LNCAP (cell line): ENCODE measurements around the gene FAM177A1.

Experiments used
- CTCF ChIP-seq: fragments of 450-650 bp; IDR thresholded peaks from 2 replicates; pipeline ENCODE4 v1.5.1; 2017; ENCODE audit warnings: mild to moderate bottlenecking

The FAM177A1 gene

GRCh38 chr14:35046048-35046750, at the start of gene FAM177A1:
TSS of gene FAM177A1 (plus strand) at chr14:35046272. CDS start at chr14:35046464, 192 bp downstream.
- TF ChIP-seq CTCF, result no peak

DNA sequence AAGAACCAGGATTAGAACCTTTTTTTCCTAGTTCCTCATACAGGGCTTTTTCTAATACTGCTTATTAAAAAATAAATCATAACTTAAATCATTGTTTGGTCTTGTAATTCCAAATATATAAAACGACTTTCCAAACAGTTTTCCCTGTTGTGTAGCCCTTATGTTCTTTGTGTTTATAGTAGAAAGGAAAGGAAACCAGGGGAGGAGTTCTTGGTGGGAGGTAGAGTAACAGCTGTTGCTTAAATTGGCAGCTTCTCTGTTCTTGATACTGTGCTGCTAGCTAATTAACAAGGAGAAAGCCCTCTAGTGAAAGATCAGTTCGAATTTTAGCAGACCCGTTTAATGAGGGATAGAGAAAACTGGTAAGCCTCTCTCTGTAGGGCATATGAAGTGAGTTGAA, 48.3 kb upstream of the FAM177A1 start:
- no peak for TF ChIP-seq CTCF

DNA sequence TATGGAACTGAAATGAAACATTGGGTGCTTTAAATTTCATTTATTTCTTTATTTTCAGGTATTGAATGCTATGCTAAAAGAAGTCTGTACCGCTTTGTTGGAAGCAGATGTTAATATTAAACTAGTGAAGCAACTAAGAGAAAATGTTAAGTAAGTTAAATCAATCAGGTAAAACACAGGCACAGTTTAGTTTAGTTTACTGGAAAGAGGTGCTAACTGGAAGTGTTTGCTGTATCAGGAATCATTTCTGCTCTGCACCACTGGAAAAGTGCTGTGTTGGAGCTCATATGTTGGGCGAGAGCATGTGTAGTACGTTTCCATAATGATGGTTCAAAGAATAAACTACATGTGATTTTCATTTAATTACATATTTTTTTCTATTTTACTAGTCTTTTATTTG, 46.6 kb upstream of the FAM177A1 start:
- no peak for TF ChIP-seq CTCF

GRCh38 chr14:35001621-35002020, 44.5 kb upstream of the FAM177A1 start:
- TF ChIP-seq CTCF, result no peak

DNA sequence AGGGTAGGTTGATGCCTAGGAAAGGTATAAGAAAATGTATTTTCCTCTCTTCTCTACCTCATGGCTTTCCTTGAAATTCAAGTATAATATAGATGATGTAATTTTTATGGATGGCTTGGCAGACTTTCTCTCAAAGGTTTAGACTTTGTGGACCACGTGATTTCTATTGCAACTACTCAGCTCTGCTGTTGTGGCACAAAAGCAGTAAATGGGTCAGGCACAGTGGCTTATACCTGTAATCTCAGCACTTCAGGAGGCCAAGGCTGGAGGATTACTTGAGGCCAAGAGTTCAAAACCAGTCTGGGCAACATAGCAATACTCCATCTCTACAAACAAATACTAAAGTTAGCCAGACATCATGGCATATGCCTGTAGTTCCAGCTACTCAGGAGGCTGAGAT, 41.2 kb upstream of the FAM177A1 start:
- no peak for TF ChIP-seq CTCF

DNA sequence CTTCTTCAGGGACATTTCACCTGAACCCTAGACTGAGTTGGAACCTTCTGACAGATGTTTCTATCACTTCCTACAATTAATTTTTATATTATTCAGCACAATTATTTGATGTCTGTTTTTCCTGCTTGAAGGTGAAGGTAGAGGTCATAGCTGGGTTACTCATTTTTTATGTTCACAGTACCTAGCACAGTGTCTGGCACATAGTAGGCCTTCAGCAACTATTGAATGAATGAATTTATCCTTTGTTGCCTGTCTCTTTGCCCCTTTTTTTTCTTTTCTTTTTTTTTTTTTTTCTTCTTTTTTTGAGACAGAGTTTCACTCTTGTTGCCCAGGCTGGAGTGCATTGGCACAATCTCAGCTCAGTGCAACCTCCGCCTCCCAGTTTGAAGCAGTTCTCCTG, 29.5 kb upstream of the FAM177A1 start:
- TF ChIP-seq CTCF, result no peak

GRCh38 chr14:35020713-35021112, 25.4 kb upstream of the FAM177A1 start:
- TF ChIP-seq CTCF, result no peak

DNA sequence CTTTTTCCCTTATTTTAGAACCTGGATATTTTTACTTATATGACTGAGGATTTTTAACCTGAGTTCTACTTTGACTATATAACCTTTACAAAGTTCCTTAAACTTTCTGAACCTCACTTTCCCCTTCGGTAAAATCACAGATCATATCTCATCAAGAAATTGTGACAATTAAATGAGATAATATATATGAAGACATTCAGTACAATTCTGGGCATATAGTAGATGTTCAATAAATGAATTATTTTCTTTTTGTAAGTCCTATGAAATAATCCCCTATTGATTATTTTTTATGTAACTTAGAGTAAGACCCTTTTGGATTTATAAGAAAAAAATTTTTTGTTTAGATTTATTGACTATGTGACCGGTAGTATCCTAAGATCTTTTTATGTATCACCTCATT, 17.6 kb upstream of the FAM177A1 start:
- TF ChIP-seq CTCF, result no peak
